ENCODE results near the gene ARFRP1. TPM values are rescaled to one million over a fixed set of nuclear protein-coding genes. Genes with fewer than 3 reads are reported as not detected.
"Not testable (repeated sequence)": the region's sequence is repeated elsewhere in the genome, so short reads cannot be mapped to it uniquely, and the experiment has no call there.

ARFRP1 gene
- total and polyA plus RNA-seq, 8 donors, result 13.9 to 47.7 (median 22.8) TPM

GRCh38 chr20:63662813-63663189 lies 45.0 kb downstream of the ARFRP1 start:
- intact Hi-C loops (cut with DNase I), result no loop called here
- Histone ChIP-seq H3K4me1 (peaks cover 3 to 9% (median 4%) of the 10 kb centered on the region in 3 donors), H3K27ac (no peak overlapping the region), H3K36me3 (peaks cover 0 to 12% (median 3%) of the 10 kb centered on the region in 3 donors), H3K4me3 (no peak overlapping the region), H3K27me3 (no peaks in the 10 kb centered on the region), H3K9me3 (no peaks in the 10 kb centered on the region)
- 93 to 95% methylated on average over 9 of the region's 9 CpGs for WGBS, 2 donors
- ATAC-seq (no peak), DNase-seq (no peak), FAIRE-seq (no peak)
- TF ChIP-seq, protein P1, sequence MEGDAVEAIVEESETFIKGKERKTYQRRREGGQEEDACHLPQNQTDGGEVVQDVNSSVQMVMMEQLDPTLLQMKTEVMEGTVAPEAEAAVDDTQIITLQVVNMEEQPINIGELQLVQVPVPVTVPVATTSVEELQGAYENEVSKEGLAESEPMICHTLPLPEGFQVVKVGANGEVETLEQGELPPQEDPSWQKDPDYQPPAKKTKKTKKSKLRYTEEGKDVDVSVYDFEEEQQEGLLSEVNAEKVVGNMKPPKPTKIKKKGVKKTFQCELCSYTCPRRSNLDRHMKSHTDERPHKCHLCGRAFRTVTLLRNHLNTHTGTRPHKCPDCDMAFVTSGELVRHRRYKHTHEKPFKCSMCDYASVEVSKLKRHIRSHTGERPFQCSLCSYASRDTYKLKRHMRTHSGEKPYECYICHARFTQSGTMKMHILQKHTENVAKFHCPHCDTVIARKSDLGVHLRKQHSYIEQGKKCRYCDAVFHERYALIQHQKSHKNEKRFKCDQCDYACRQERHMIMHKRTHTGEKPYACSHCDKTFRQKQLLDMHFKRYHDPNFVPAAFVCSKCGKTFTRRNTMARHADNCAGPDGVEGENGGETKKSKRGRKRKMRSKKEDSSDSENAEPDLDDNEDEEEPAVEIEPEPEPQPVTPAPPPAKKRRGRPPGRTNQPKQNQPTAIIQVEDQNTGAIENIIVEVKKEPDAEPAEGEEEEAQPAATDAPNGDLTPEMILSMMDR (IDR thresholded peaks at IDR 0.05), result no peak

GRCh38 chr20:63661959-63662812 lies 45.6 kb downstream of the ARFRP1 start:
- FAIRE-seq (no peak), DNase-seq (peak in 2 of 6 donors; percentile 36 to 68), ATAC-seq (no peak)
- intact Hi-C loops (cut with DNase I), result no loop called here
- H3K27me3 ChIP-seq, result no peaks in the 10 kb centered on the region
- 93 to 95% methylated on average over 33 of the region's 33 CpGs for WGBS, 2 donors
- H3K4me3 ChIP-seq, result no peak overlapping the region
- H3K9me3 ChIP-seq, result no peaks in the 10 kb centered on the region
- TF ChIP-seq, protein P1 (IDR thresholded peaks at IDR 0.05), result no peak
- peaks cover 0 to 6% (median 3%) of the 10 kb centered on the region in 3 donors for H3K36me3 ChIP-seq
- H3K27ac ChIP-seq, result no peak overlapping the region
- peaks cover 3 to 14% (median 4%) of the 10 kb centered on the region in 3 donors for H3K4me1 ChIP-seq

DNA sequence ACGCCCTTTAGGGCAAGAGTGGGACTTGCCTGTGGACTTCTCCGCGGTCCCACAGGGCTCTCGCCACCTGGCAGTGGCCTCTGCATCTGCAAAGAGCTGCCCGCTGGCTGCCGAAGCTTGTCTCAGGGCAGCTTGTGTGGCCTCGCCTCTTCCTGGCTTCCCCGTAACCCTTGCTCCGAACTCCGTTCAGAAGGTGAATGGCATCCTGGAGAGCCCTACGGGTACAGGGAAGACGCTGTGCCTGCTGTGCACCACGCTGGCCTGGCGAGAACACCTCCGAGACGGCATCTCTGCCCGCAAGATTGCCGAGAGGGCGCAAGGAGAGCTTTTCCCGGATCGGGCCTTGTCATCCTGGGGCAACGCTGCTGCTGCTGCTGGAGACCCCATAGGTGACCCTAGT lies 46.7 kb downstream of the ARFRP1 start:
- ATAC-seq, result no peak
- H3K9me3 ChIP-seq, result no peaks in the 10 kb centered on the region
- no peak overlapping the region for H3K4me3 ChIP-seq
- DNase-seq, result peak in 2 of 6 donors; percentile 18 to 34
- 94 to 97% methylated on average over 22 of the region's 22 CpGs for WGBS, 2 donors
- peaks cover 3 to 14% (median 4%) of the 10 kb centered on the region in 3 donors for H3K4me1 ChIP-seq
- TF ChIP-seq, protein P1 (IDR thresholded peaks at IDR 0.05), result no peak
- intact Hi-C loops (cut with DNase I), result no loop called here
- no peak overlapping the region for H3K27ac ChIP-seq
- FAIRE-seq, result no peak
- no peaks in the 10 kb centered on the region for H3K27me3 ChIP-seq
- H3K36me3 ChIP-seq, result peaks cover 0 to 3% (median 3%) of the 10 kb centered on the region in 3 donors

DNA sequence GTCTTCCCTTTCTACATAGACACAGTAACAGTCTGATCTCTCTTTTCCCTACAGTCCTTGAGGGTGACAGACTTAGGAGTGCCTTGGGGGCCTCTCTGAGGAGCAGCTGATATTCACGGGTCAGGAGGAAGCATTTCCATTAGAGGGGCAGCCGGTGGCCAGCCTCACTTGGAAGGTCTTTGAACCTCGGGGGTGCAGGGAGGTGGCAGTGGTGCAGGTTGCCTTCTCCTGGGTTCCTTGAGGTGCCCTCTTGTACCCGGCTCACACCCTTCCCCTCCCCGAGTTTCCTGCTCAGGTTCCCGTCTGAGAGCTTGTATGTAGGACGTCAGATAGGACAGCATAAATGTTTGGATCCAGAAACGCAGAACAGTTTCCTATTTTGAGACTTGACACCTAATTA lies 47.2 kb downstream of the ARFRP1 start:
- TF ChIP-seq, protein P1 (IDR thresholded peaks at IDR 0.05), result no peak
- intact Hi-C loops (cut with DNase I), result no loop called here
- Histone ChIP-seq H3K27me3 (no peaks in the 10 kb centered on the region), H3K9me3 (no peaks in the 10 kb centered on the region), H3K27ac (no peak overlapping the region), H3K4me1 (peaks cover 3 to 14% (median 4%) of the 10 kb centered on the region in 3 donors), H3K4me3 (no peak overlapping the region), H3K36me3 (peaks cover 0 to 3% (median 0%) of the 10 kb centered on the region in 3 donors)
- 77 to 78% methylated on average over 8 of the region's 8 CpGs for WGBS, 2 donors
- no peak for ATAC-seq
- no peak for FAIRE-seq
- peak in 1 of 6 donors; percentile 24 for DNase-seq

DNA sequence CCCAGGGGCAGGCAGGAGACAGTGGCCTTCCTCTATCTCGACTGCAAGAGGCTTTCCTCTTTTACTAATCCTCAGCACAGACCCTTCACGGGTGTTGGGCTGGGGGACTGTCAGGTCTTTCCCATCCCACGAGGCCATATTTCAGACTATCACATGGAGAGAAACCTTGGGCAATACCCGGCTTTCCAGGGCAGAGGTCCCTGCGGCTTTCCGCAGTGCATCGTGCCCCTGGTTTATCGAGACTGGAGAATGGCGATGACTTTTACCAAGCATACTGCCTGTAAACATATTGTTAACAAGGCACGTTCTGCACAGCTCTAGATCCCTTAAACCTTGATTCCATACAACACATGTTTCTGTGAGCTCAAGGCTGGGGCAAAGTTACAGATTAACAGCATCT lies 47.6 kb downstream of the ARFRP1 start:
- H3K27ac ChIP-seq; intact Hi-C loops (cut with DNase I); FAIRE-seq; H3K27me3 ChIP-seq; H3K4me3 ChIP-seq; H3K36me3 ChIP-seq; ATAC-seq; DNase-seq; H3K9me3 ChIP-seq: not testable (repeated sequence)
- WGBS, 2 donors, result 78 to 80% methylated on average over 10 of the region's 10 CpGs
- peaks cover 3 to 14% (median 4%) of the 10 kb centered on the region in 3 donors for H3K4me1 ChIP-seq

Data from pancreas (tissue), 10 donors.